Endothelial cell of umbilical vein (primary cell): ENCODE data around the gene DMBX1.

Experiments
- CTCF ChIP-seq, 2 donors: IDR thresholded peaks; 1 replicate in 1 of 2; 2 replicates in 1 of 2; pipeline ENCODE4 v1.5.1; 2011; ENCODE audit warnings: low read length in 2 of 2, mild to moderate bottlenecking in 2 of 2, moderate library complexity in 2 of 2, control low read depth in 1 of 2, inconsistent platforms in 1 of 2, low read depth in 1 of 2; ENCODE audit not compliant: insufficient read depth in 1 of 2; ENCODE audit errors: extremely low read depth in 1 of 2
- EZH2 ChIP-seq: IDR thresholded peaks from 2 replicates; pipeline ENCODE4 v1.6.1; 2012; ENCODE audit warnings: borderline replicate concordance, low read depth, mild to moderate bottlenecking, moderate library complexity, low read length, inconsistent platforms; ENCODE audit not compliant: severe bottlenecking
- FOS ChIP-seq: IDR thresholded peaks from 2 replicates; pipeline ENCODE4 v1.6.1; 2011; ENCODE audit warnings: mild to moderate bottlenecking, low read length, moderate library complexity, borderline replicate concordance; ENCODE audit not compliant: insufficient read depth
- MYC ChIP-seq: IDR thresholded peaks from one replicate; pipeline ENCODE4 v1.6.1; 2011; ENCODE audit warnings: mild to moderate bottlenecking, low read depth, low read length
- POLR2A ChIP-seq: IDR thresholded peaks from 2 replicates; pipeline ENCODE4 v1.6.1; 2012; ENCODE audit warnings: low read depth, mild to moderate bottlenecking, control low read depth, low read length

GRCh38 chr1:46489169-46489637 lies 433 bp upstream of the DMBX1 start:
- TF ChIP-seq CTCF (IDR thresholded peaks at IDR 0.05; ENCODE audit: extremely low read depth in 1 of 2, insufficient read depth in 1 of 2, low read depth in 1 of 2, low read length in 2 of 2) = no peak
- no peak for TF ChIP-seq POLR2A
- TF ChIP-seq MYC = no peak
- TF ChIP-seq FOS = no peak
- TF ChIP-seq EZH2 = peak; percentile 88
